ENCODE measurements around the gene SLC27A4. TPM values are rescaled to one million over a fixed set of nuclear protein-coding genes. Genes with fewer than 3 reads are reported as not detected.

SLC27A4 gene
- total and polyA plus RNA-seq, 10 of the 15 experiments (the other 5 are each of a cell fraction or from before 2014, with no cell fraction given), result 0.13 to 14.0 (median 7.6) TPM

DNA sequence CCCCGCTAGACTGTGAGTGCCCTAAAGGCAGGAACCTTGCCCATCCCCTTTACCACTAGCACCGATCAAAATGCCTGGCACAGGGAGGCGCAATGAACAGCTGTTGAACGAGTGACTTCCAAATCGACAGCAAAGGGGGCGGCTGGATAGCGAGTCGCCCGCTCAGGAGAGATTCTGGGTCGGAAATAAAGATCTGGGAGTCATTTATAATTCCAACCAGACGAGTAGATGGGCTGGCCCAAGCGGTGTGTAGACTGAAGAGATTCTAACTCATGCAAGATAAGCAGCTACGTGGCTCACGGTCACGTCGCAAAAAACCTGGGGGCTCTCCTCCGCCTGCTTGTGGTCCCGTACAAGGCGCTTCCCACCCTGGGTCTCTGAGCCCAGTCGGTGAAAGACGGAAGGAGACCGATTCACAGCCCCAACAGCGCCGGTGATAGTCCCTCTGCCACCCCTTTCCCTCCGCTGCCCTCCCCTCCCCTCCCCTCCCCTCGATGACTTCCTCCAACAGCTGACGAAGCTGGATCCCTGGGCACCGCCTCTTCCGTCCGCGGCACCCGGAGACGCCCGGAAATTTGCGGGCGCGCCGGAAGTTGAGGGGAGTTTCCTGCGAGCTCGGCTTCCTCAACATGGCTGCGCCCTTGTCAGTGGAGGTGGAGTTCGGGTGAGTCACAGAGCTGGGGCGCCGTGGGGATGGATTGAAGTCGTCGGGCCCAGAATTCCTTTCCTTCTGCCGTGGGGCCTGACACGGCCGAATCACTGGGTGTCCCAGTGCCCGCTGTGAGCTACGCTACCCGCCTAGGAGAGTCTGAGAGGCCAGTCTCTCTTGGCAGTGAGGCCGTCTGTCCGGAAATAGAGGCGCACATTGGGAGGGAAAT lies 30.7 kb downstream of the SLC27A4 start, which contains the start of gene URM1:
Gene URM1, plus strand, starts transcription at position 623 of the 878 bp plus-strand sequence. Its CDS starts 7 bp downstream, at position 630.
- H3K9me3 ChIP-seq (replicated peaks; ENCODE audit: control insufficient read depth, insufficient read depth, low read length), result no peaks in the 10 kb centered on the region
- FAIRE-seq (peak; percentile 78), ATAC-seq (peak; percentile 98), DNase-seq (ENCODE audit: low read depth, low spot score) (peak; percentile 73)
- ChIA-PET CTCF (interaction anchor here (0.5 to 4.0 kb wide), 10 partner anchors 9 to 447 kb away, joined by 3 to 61 read pairs (median 4); partner anchors contain the start of genes CERCAM and ENDOG), RAD21 (ENCODE audit: unreplicated experiment) (interaction anchor here (0.6 to 2.8 kb wide), 7 partner anchors 9 to 447 kb away, joined by 3 to 18 read pairs (median 3); partner anchors contain the start of genes CERCAM and ENDOG), POLR2A (interaction anchor here (0.6 to 1.9 kb wide), 18 partner anchors 9 to 657 kb away, joined by 3 to 13 read pairs (median 4); partner anchors contain the start of genes CERCAM, GOLGA2, SH3GLB2 and SPTAN1), SMC1A (ENCODE audit: uncharacterized antibody, unreplicated experiment) (interaction anchor here (0.8 to 2.7 kb wide), 4 partner anchors 9 to 133 kb away, joined by 3 to 19 read pairs (median 4); partner anchors contain the start of gene GLE1)
- TSS peak; percentile 99 for BruUV-seq (replicated peaks)
- H3K27ac ChIP-seq (ENCODE audit: control insufficient read depth, insufficient read depth), result peak within 1 kb of the TSS; percentile 89
- H3K36me3 ChIP-seq (ENCODE audit: control insufficient read depth in 2 of 2, insufficient read depth in 2 of 2, low read length in 1 of 2), result no peaks in the 10 kb centered on the region; a peak in 1 of 4 replicates
- H3K9ac ChIP-seq (ENCODE audit: control insufficient read depth, insufficient read depth, low read length), result peak within 1 kb of the TSS; percentile 93
- in situ Hi-C loops (cut with MboI), result no loop called here
- H4K20me1 ChIP-seq (ENCODE audit: control insufficient read depth, insufficient read depth), result no peaks in the 10 kb centered on the region
- 1% methylated on average over 50 of the region's 55 CpGs for WGBS (ENCODE audit: insufficient coverage, insufficient replicate concordance, low lambda C conversion rate, missing lambda C conversion rate)
- no peaks in the 10 kb centered on the region for H3K27me3 ChIP-seq (replicated peaks in 1 of 2; ENCODE audit: control insufficient read depth in 2 of 2, insufficient read depth in 2 of 2, low read length in 1 of 2)
- peak within 1 kb of the TSS; percentile 99 for H3K4me3 ChIP-seq
- H3K4me2 ChIP-seq (ENCODE audit: control insufficient read depth, insufficient read depth), result peak within 1 kb of the TSS; percentile 91
- no peaks in the 10 kb centered on the region for H3K4me1 ChIP-seq (ENCODE audit: control insufficient read depth, insufficient read depth, low read length)
- peak within 1 kb of the TSS; percentile 95 for H2AFZ ChIP-seq (ENCODE audit: control insufficient read depth, low read depth, low read length)
- peaks cover 33% of the 10 kb centered on the region for H3K79me2 ChIP-seq (ENCODE audit: control insufficient read depth, insufficient read depth, low read length)
- intact Hi-C loops (cut with micrococcal nuclease; ENCODE audit: unreplicated experiment), result no loop called here
- TF ChIP-seq CBX5 (IDR thresholded peaks at IDR 0.05; ENCODE audit: low read depth) (no peak), RB1 (IDR thresholded peaks at IDR 0.05; ENCODE audit: borderline replicate concordance) (no peak), POU2F2 (IDR thresholded peaks at IDR 0.05; ENCODE audit: borderline replicate concordance, low read depth, low read length) (no peak; the same call in 2 of the 3 replicates), CEBPB (IDR thresholded peaks at IDR 0.05; ENCODE audit: borderline replicate concordance in 1 of 2, low read depth in 2 of 2, low read length in 2 of 2) (no peak), CHD1 (IDR thresholded peaks at IDR 0.05; ENCODE audit: low read depth, low read length) (no peak), CBX3 (IDR thresholded peaks at IDR 0.05; ENCODE audit: borderline replicate concordance, low read depth) (no peak), BACH1 (IDR thresholded peaks at IDR 0.05; ENCODE audit: borderline replicate concordance) (peak; percentile 79; the same call in 1 of the 2 replicates), EGR1 (IDR thresholded peaks at IDR 0.05; ENCODE audit: borderline replicate concordance in 1 of 2, low read depth in 2 of 2, low read length in 2 of 2) (peak in 1 of 2 experiments; percentile 86; a peak in 2 of 3 replicates)
- TF ChIP-seq, protein P1, sequence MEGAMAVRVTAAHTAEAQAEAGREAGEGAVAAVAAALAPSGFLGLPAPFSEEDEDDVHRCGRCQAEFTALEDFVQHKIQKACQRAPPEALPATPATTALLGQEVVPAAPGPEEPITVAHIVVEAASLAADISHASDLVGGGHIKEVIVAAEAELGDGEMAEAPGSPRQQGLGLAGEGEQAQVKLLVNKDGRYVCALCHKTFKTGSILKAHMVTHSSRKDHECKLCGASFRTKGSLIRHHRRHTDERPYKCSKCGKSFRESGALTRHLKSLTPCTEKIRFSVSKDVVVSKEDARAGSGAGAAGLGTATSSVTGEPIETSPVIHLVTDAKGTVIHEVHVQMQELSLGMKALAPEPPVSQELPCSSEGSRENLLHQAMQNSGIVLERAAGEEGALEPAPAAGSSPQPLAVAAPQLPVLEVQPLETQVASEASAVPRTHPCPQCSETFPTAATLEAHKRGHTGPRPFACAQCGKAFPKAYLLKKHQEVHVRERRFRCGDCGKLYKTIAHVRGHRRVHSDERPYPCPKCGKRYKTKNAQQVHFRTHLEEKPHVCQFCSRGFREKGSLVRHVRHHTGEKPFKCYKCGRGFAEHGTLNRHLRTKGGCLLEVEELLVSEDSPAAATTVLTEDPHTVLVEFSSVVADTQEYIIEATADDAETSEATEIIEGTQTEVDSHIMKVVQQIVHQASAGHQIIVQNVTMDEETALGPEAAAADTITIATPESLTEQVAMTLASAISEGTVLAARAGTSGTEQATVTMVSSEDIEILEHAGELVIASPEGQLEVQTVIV (IDR thresholded peaks at IDR 0.05; ENCODE audit: borderline replicate concordance, partially characterized antibody), result no peak
- TF ChIP-seq, protein P2, sequence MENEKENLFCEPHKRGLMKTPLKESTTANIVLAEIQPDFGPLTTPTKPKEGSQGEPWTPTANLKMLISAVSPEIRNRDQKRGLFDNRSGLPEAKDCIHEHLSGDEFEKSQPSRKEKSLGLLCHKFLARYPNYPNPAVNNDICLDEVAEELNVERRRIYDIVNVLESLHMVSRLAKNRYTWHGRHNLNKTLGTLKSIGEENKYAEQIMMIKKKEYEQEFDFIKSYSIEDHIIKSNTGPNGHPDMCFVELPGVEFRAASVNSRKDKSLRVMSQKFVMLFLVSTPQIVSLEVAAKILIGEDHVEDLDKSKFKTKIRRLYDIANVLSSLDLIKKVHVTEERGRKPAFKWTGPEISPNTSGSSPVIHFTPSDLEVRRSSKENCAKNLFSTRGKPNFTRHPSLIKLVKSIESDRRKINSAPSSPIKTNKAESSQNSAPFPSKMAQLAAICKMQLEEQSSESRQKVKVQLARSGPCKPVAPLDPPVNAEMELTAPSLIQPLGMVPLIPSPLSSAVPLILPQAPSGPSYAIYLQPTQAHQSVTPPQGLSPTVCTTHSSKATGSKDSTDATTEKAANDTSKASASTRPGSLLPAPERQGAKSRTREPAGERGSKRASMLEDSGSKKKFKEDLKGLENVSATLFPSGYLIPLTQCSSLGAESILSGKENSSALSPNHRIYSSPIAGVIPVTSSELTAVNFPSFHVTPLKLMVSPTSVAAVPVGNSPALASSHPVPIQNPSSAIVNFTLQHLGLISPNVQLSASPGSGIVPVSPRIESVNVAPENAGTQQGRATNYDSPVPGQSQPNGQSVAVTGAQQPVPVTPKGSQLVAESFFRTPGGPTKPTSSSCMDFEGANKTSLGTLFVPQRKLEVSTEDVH (IDR thresholded peaks at IDR 0.05; ENCODE audit: low read depth, partially characterized antibody), result peak; percentile 58
- TF ChIP-seq, protein P3, sequence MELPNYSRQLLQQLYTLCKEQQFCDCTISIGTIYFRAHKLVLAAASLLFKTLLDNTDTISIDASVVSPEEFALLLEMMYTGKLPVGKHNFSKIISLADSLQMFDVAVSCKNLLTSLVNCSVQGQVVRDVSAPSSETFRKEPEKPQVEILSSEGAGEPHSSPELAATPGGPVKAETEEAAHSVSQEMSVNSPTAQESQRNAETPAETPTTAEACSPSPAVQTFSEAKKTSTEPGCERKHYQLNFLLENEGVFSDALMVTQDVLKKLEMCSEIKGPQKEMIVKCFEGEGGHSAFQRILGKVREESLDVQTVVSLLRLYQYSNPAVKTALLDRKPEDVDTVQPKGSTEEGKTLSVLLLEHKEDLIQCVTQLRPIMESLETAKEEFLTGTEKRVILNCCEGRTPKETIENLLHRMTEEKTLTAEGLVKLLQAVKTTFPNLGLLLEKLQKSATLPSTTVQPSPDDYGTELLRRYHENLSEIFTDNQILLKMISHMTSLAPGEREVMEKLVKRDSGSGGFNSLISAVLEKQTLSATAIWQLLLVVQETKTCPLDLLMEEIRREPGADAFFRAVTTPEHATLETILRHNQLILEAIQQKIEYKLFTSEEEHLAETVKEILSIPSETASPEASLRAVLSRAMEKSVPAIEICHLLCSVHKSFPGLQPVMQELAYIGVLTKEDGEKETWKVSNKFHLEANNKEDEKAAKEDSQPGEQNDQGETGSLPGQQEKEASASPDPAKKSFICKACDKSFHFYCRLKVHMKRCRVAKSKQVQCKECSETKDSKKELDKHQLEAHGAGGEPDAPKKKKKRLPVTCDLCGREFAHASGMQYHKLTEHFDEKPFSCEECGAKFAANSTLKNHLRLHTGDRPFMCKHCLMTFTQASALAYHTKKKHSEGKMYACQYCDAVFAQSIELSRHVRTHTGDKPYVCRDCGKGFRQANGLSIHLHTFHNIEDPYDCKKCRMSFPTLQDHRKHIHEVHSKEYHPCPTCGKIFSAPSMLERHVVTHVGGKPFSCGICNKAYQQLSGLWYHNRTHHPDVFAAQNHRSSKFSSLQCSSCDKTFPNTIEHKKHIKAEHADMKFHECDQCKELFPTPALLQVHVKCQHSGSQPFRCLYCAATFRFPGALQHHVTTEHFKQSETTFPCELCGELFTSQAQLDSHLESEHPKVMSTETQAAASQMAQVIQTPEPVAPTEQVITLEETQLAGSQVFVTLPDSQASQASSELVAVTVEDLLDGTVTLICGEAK (IDR thresholded peaks at IDR 0.05; ENCODE audit: borderline replicate concordance), result peak; percentile 95

All from GM12878 (cell line).